CD4-positive, alpha-beta T cell treated with Interleukin-10 for 1 hour (primary cell): ENCODE measurements around the gene GABRG3.
"Not testable (repeated sequence)": the region's sequence is repeated elsewhere in the genome, so short reads cannot be mapped to it uniquely, and the experiment has no call there.

Source experiments
- DNase-seq: peaks from one replicate; pipeline ENCODE4 v3.0.0-alpha.2; 2020

Gene GABRG3

DNA sequence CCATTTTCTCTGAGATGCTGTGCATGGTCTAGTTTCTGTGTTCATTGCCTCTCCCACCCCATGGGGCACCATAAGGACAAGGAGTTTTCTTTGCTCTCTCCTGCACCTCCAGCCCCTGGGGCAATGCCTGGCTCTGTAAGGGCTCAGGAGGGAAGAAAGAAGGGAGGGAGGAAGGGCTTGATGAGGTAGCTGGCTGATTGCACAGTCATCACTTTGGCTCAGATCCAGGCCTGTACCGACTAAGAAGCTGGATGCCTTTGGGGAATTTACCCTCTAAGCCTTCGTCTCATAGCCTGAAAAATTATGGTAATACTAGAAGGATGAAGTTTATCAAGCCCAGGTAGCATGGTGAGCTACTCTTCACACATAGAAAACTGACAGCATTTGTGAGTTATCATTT is 382.9 kb downstream of the GABRG3 start:
- DNase-seq, result no peak

DNA sequence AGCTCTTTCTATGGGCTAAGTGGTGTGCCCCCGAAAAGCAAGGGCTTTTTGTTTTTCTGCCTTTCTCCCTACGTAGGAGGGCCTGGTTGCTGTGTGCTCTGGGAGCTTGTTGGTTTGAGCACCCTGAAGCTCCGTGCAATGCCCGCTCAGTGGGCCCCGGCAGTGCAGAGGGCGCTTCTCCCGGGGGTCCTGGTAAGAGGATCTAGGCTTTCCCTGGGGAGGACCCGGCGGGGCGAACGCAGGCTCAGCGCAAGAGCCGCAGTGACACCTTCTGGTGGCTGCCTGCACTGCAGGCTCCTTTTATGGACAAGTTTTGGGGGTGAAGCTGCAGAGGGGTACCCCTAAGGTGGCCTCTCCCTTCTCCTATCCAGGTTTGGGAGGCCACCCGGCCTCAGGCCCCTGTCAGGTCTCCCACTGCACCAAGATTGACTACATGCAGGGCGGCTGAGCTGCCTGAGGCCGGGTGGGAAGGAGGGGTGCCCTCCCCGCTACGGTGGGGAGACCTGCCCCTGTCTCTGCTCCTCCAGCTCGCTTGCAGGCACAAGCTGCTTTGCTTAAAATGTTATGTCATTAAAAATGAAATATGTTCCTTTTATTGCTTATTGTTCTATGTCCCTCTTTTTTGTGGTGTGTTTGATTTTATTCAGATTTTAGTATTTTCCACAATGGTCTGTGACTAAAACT is 387.9 kb downstream of the GABRG3 start:
- no peak for DNase-seq

DNA sequence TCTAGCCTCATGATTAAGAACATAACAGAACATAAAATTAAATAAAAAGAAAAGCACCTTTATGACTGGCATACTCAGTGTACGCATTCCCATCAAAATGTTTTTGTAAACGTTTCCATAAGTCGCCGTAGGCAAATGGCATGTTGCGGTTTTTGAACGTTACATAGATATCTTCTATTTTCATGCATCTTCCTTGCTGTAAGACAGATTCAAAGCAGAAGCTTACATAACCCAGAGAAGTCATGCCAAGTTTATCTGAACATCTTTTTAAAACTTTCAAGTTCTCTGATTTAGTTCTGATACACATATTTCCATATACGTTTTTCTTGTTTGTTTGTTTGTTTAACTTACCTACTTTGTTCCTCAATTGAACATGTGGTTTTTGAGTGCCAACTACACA is 388.6 kb downstream of the GABRG3 start:
- DNase-seq, result no peak

DNA sequence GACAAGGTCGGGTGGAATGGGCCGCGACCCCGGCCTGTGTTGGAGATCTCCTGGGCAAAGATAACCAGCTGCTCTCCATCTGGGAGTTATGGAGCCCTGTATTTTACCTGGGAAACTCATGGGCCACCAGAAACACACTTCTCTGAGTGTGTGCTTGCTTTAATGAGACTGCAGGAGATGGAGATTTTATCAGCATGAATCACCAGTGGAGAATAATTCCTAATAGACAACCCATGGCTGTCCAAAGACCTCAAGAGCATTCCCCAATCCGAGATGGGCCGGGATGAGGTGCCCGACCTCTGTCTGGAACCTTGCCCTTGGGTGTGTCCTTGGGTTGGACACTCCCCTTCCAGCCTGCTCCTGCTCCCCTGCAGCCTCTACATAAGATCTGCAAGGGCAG is 389.3 kb downstream of the GABRG3 start:
- DNase-seq, result no peak

DNA sequence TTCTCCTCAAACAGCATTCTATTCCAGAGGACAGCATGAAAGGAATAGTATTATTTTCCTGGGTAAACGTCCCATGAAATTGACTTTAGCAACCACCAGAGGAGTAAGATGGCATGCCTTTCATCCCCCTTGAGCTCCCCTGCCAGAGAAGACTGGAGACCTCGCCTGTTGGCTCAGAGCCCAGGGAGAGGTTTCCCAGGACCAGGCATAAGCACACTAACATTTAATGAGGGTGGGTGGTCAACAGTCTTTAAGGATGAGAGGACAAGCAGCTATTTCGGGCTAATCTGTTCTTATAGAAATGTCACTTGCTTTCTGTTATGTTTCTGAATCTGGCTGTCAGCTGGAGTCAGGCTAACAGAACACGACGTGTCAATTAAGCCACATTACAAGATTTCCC is 390.5 kb downstream of the GABRG3 start:
- DNase-seq, result no peak

DNA sequence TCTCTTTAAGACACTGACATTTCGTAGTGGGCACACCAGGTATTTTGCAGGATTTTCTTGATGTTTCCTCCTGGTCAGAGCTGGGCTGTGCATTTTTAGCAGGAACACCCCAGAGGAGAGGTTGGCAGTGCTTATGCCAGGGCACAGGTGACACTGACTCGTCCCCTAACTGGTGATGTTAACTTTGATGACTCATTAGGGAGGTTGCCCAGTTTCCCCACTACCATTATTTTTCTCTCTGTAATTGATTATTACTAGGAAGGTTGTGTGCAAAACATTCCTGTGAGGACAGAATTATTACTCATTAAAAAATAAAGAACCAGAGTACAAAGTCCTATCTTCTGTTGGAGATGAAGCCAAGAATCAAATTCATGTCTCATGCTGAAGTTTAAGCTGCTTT is 394.5 kb downstream of the GABRG3 start:
- DNase-seq, result no peak

DNA sequence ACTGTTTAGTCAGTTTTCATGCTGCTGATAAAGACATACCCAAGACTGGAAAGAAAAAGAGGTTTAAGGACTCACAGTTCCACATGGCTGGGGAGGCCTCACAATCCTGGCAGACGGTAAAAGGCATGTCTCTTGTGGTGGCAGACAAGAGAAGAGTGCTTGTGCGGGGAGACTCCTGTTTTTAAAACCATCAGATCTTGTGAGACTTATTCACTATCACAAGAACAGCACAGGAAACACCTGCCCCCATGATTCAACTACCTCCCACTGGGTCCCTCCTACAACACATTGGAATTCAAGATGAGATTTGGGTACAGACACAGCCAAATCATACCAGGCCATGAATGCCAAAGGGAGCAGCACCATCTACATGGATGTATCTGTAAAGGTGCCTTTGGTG is 406.4 kb downstream of the GABRG3 start:
- DNase-seq, result not testable (repeated sequence)

DNA sequence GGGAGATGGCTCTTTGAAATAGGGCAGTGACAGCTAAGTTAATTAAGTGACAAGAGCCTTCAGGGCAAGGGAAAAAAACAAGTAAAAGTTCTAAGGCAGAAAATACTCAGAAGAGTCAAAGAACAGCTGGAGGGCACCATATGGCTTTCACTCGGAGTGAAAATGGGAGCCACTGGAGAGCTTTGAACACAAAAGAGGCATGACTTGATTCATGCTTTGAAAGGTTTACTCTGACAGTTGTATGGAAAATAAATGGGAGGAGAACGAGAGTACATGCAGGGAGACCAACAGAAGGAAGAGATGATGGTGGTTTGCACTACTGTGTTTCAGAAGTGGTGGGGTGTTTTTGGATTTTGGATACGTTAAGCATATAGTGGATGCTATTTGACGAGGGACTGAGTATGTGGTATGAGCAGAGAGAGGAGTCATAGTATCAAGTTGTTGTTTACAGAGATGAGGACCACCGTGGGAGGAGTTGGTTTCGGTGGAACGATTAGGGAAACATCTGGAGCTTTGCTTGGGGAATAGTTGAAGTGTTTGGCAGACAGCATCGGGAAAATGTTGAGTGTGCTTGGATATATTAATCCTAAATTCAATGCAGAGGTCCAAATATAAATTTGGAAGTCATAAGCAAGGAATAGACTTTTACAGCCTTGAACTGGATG is 411.5 kb downstream of the GABRG3 start:
- no peak for DNase-seq

DNA sequence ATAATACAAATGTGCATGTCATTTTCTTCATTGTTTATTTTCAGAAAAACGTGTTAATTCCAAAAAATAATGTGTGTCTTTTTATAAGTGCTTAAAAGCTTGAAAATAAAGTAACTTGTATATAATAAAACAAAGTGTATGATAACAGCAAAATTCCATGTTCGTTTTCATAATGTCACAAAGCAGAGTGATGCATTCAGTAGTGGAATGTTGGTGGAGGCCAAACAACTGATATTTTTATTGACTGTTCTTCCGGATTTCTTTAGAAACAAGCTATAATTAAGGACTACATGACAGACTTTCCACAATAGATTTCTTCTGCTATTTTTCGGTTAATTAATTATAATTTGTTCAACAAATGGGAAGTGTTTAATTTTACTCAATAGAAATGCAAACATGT is 412.7 kb downstream of the GABRG3 start:
- DNase-seq, result no peak

DNA sequence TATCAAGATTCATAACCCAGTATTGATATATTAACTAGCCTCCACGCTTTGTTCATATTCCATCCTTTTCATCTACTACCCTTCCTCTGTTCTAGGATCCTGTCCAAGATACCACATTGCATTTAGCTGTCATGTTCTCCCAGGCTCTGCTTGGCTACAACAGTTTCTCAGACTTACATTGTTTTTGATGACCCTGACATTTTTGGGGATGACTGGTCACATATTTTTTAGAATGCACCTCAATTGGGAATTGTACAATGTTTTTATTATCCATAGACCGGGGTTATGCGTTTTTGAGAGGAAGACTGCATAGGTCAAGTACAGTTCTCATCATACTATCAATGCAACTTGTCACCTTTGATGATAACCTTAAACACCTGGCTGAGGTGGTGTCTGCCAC is 421.2 kb downstream of the GABRG3 start:
- no peak for DNase-seq

DNA sequence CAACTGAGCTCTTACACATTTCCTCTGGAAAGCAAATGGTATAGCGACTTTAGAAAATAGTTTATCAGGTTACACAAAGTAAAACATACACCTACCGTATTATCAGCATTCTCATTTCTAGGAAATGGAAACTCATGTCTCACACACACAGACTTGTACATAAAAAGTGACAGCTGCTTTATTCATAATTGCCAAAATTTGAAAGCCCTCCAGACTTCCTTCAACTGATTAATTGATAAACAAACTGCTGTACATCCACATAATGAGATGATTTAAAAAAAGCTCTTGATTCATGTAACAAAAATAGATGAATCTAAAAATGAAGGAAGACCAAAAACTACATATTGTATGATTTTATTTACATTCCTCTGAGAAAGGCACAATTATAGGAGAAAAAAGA is 425.5 kb downstream of the GABRG3 start:
- DNase-seq, result no peak

DNA sequence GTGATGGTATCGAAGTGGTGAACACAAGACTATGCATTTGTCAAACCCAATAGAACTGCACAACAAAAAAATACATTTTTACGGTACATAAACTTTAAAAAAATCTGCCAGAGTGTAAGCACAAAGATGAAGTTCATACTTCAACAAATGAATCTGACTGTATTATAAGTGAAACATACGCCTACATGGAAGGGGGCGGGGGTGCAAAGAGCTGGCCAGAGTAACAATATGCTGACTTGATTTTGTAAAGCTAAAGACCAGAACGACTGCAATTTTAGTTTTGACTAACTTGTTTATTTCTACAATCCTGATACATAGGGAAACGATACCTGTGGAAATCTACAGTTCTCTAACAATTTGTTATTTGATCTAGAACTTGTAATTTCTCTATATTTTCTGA is 426.0 kb downstream of the GABRG3 start:
- no peak for DNase-seq

DNA sequence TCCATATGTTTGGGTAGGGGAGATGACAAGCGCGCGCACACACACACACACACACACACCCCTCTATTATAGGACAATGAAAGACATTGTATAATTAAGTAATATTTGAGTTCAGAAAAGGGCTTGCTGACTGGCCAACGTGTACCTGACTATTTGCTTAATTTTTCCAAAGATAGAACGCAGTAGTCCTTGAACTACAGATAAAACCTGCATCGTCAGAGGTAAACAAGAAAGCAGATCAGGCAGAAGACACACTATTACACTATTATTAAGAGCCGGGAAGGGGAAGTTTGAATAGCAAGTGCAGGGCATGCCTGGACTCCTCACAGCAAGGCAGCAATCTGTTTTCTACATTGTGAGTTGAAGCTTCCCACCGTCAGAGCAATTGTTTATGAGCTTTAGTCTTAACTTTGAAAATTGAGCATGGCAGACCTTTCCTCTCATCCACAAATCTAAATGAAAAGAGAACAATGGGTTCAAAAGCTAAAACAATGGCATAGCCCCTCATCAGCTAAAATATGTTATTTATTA is 427.7 kb downstream of the GABRG3 start:
- DNase-seq, result no peak

DNA sequence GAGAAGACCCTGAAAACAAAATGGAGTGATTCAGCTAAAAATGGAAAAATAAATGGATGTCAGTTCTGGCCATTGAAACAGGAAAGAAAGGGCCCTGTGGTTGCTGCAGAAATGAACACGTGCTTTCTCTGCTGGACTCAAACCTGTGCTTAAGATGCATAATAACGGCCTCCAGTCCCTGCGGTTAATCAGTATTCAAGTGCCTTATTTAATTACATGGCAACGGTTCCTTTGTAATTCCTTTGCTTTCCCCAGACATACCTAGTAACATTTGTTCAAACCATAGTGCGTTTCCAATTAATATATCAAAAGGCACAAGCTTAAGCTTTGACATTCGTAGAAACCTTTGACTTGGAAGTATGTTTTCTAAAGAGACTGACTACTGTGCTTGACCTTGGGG is 428.3 kb downstream of the GABRG3 start:
- no peak for DNase-seq

DNA sequence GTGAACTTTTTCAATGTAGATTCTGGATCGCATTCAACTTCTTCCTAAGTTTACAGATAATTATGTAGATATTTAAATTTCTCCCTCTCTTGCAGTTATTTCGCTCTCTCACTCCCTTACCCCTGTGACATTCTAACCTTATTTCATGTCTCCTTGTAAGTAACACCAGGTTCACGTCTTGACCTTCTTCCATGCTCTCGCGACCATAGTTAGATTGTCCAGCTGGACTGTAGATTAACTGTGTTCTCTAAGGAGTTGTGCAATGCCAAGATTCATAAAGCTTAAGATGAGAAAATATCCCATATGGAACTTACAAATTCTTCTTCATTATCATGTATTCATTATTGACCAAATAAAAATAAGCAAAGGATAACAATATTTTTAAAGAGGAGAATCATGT is 430.5 kb downstream of the GABRG3 start:
- no peak for DNase-seq

DNA sequence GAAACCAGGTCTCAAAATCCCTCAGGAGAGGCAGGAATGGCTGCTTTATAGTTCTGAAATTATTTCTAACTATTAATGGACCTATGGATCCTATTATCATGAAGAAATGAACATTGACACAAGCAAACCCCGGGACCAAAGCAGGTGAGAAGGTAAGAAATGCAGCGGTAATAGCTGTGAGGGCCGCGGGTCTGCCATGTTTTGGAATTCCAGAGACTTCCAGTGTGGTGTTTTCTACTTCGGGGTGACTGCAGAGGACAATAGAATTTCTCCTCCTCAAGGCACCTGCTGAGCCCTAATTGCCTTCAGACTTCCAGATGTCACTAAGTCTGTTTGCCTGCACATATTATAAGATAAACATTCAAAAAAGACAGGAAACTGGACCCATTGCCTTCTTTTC is 437.4 kb downstream of the GABRG3 start:
- no peak for DNase-seq

DNA sequence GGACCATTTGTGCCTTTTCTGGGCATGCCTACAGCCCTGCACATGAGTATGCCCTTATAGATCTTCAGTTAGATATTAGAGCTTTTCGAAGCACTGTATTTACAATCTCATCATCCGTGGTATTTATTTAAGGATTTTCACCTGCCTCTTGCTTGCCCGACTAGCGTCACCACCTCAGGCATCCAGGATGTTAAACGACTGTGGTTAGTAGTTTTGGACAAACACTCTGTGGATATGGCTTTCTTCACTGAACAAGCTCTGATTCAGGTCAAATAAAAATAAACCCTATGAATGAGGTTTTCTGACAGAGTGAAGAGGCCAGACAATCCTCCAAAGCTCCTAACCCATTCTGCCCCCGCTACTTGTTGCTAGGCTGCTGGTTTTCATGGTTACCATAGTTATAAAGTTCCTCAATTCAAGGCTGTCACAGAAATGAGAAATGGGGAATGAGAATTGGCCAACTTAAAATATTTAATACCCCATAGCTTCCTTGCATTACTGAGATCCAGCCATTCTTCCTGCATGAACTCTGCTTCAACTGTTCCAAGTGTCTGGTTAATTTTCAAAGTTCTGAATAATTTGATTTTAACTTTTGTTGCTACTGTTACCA is 440.1 kb downstream of the GABRG3 start:
- DNase-seq, result no peak

DNA sequence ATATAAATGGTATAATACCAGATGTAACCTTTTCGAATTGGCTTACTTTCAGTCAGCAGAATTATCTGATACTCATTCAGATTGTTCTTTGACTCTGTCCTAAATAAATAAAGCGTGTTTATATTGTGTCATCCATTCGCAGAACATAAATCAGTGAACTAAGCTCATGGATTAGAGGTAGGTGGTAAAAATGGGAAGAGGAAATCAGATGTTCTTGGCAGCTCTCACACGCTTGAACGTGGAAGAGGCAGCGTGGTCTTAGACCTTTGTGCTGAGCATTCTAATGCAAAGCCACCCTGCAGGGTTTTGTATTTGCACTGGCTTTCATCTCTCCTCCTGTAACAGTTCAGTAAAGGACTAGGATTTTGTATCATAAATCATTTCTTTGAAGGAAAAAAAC is 441.4 kb downstream of the GABRG3 start:
- DNase-seq, result no peak

DNA sequence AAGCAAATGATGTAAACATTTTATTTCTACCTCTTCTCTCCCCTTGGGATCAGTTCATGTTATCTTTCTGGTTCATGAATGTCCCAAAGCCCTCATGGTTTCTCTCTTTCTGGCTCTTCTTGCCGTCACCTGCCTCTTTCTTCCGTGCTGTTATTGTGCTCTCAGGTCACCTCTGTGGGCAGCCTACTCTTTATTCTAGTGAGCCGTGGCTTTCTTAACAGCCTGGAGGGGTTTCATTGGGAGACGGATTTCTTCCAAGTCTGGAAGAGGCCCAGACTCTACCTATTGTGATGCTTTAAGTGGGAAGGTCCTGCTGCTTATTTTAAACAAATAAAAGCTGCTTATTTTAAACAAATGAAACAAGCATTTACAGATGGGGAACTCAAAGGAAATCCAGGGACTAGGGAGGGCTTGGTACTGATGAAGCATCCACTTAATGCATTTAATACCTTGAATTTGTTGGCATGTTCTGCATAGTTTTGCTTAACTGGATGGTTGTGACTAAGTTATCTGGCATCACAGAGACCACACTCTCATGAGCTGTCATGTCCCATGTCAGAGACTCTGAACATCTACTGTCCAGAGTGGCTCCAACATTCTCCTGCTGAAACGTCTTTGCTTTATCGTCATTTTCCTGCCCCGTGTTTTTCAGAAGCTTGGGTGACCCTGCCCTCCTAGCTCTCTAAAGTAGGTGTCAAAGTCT is 443.3 kb downstream of the GABRG3 start:
- DNase-seq, result no peak

DNA sequence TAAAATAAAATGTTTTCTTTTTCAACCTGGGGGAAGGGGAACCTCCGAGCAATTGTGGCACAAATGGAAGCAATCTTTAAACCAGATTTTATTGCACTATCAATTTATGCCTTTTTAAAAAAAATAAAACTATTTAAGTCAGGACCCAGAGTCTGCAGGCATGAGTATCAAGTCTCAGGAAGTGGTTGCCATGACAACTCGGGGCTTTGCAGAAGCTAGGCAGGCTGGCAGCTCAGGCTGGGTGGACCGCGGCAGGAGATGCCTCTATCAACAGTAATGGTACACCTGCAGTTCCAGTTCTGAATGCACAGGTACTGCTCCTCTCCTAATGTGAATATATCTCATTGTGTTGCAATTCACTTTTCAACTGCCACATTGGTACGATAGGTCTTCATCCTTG is 447.7 kb downstream of the GABRG3 start:
- no peak for DNase-seq

DNA sequence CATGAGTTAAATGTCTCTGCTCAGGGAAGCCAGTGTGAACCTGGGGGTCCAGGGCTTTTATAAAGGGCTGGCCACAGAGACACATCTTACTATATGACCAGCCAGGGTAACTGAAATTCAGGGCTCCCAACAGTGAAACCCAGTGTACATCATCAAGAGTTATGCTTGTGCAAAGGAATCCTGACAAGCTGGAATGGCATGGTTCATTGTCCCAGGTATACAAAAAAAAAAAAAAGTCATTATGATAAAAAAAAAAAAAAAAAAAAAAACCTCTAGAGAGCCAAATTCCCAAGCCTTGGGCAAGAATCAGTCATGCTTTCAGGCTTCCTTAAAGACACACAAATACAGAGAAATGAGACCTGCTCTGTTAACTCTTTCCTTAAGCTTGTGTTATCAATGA is 452.0 kb downstream of the GABRG3 start:
- no peak for DNase-seq

DNA sequence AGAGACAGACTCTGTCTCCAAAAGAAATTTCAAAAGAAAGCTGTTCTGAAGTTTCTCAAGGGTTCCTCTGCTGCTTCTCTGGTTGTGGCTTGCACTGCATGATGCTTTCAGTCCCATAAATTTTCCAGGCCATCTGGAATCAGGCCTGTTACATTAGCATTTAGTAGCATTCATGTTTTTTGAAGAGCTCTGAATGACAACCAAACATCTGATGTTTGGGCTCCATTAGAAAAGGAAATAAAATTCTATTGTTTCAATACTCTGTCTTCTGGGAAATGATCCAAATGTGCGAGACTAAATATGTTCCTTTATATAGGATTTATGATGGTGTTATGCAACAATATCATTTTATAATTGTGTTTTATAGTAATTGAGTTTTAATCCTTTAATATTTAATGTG is 455.8 kb downstream of the GABRG3 start:
- no peak for DNase-seq

DNA sequence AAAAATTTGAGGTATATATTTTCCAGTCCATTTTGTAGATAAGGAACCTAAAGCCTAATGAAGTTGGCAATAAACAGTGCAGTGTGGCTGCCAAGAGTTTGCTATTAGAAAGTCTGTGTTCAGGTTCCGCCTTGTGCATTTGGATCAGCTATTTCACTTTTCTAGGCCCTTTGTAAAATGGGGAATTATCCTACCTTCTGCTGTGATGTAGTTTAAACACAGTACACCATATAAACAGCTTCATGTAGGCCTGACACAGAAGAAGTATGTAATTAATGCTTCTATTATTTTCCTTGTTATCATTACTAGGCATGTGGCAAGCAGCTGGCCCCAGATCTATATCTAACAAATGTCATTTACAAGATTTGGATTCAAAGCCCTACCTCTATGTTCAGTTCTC is 456.3 kb downstream of the GABRG3 start:
- no peak for DNase-seq

DNA sequence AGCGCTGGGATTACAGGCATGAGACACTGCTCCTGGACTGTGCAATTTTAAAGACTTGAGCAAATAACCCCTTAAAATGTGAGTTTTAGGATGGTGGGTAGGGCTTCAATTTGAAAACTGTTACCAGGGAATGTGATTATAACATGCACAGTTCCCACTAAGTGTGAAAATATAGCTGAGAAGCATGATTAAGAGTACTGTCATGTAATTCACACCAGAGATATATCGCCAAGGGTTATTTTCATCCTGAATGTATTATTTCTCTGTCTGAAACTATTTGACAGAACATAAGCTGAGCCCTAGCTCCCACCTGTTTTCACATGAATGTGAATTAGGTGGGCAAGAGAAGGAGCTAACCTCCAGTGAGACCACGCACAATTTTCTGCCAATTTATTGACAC is 457.2 kb downstream of the GABRG3 start:
- DNase-seq, result no peak
